Fibroblast of villous mesenchyme (primary cell): ENCODE data around the gene CLASRP. TPM values are rescaled to one million over a fixed set of nuclear protein-coding genes. Genes with fewer than 3 reads are reported as not detected.
"Not testable (repeated sequence)": the region's sequence is repeated elsewhere in the genome, so short reads cannot be mapped to it uniquely, and the experiment has no call there.

Experiments
- DNase-seq: peaks from one replicate; pipeline ENCODE4 v3.0.0-alpha.2; 2010; ENCODE audit warnings: low read depth
- H3K4me3 ChIP-seq: 2 replicates; pipeline ENCODE4 v1.5.1; 2011; ENCODE audit warnings: low read depth, mild to moderate bottlenecking, low read length
- CTCF ChIP-seq: IDR thresholded peaks from 2 replicates; pipeline ENCODE4 v1.5.1; 2012; ENCODE audit warnings: low read depth, mild to moderate bottlenecking, low read length; ENCODE audit not compliant: insufficient read depth
- total RNA-seq: library from RNA; depleted of rRNA; stranded (reverse); fragments of >200 nt; gene quantifications from 2 replicates; pipeline ENCODE4 v1.2.3, GENCODE V29; 2012

The CLASRP gene
- total RNA-seq, 1 donor: 16.4 TPM

GRCh38 chr19:45102481-45102880 lies 63.6 kb downstream of the CLASRP start:
- no peak overlapping the region for H3K4me3 ChIP-seq
- TF ChIP-seq CTCF: no peak
- DNase-seq: no peak

- peak; percentile 57 for DNase-seq
- TF ChIP-seq CTCF: no peak
- H3K4me3 ChIP-seq: no peak overlapping the region
Observed at GRCh38 chr19:45103156-45103507, 64.3 kb downstream of the CLASRP start.

GRCh38 chr19:45103508-45104319 lies 64.9 kb downstream of the CLASRP start:
- no peak overlapping the region for H3K4me3 ChIP-seq
- no peak for TF ChIP-seq CTCF
- no peak for DNase-seq

- TF ChIP-seq CTCF: no peak
- H3K4me3 ChIP-seq: no peak overlapping the region
- DNase-seq: no peak
Observed at GRCh38 chr19:45104658-45105349, 66.0 kb downstream of the CLASRP start.

- not testable (repeated sequence) for H3K4me3 ChIP-seq, DNase-seq
Observed at GRCh38 chr19:45106363-45106762, 67.5 kb downstream of the CLASRP start.

GRCh38 chr19:45107621-45108150 lies 68.8 kb downstream of the CLASRP start:
- no peak for TF ChIP-seq CTCF
- no peak for DNase-seq
- no peak overlapping the region for H3K4me3 ChIP-seq

GRCh38 chr19:45110851-45111266 lies 72.0 kb downstream of the CLASRP start:
- no peak for TF ChIP-seq CTCF
- no peak overlapping the region for H3K4me3 ChIP-seq
- no peak for DNase-seq
